ENCODE measurements around the gene RALY.

DNA sequence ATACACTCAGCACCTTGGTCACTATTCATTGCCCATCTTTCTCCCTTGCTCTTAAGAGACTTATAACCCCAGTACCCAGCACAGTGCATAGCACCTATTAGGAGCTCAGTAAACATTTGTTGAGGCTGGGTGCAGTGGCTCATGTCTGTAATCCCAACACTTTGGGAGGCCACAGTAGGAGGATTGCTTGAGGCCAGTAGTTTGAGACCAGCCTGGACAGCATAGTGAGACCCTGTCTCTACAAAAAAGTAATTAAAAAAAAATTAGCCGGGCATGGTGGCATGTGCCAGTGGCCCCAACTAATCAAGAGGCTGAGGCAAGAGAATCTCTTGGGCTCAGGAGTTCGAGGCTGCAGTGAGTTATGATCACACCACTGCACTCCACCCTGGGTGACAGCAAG lies 126.5 kb downstream of the RALY start:
- TF ChIP-seq, protein P1, sequence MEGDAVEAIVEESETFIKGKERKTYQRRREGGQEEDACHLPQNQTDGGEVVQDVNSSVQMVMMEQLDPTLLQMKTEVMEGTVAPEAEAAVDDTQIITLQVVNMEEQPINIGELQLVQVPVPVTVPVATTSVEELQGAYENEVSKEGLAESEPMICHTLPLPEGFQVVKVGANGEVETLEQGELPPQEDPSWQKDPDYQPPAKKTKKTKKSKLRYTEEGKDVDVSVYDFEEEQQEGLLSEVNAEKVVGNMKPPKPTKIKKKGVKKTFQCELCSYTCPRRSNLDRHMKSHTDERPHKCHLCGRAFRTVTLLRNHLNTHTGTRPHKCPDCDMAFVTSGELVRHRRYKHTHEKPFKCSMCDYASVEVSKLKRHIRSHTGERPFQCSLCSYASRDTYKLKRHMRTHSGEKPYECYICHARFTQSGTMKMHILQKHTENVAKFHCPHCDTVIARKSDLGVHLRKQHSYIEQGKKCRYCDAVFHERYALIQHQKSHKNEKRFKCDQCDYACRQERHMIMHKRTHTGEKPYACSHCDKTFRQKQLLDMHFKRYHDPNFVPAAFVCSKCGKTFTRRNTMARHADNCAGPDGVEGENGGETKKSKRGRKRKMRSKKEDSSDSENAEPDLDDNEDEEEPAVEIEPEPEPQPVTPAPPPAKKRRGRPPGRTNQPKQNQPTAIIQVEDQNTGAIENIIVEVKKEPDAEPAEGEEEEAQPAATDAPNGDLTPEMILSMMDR (IDR thresholded peaks at IDR 0.05) = no peak
- TF ChIP-seq POLR2A (IDR thresholded peaks at IDR 0.05) = no peak

All from Peyer's patch (tissue), 4 donors.